GM04503 (cell line): ENCODE data around the gene SCYGR6.
"Not testable (repeated sequence)": the region's sequence is repeated elsewhere in the genome, so short reads cannot be mapped to it uniquely, and the experiment has no call there.

Experiments used
- DNase-seq: peaks from one replicate; pipeline ENCODE4 v3.0.0-alpha.2; 2012; ENCODE audit warnings: low read depth

Gene SCYGR6, protein sequence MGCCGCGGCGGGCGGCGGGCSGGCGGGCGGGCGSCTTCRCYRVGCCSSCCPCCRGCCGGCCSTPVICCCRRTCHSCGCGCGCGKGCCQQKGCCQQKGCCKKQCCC

DNA sequence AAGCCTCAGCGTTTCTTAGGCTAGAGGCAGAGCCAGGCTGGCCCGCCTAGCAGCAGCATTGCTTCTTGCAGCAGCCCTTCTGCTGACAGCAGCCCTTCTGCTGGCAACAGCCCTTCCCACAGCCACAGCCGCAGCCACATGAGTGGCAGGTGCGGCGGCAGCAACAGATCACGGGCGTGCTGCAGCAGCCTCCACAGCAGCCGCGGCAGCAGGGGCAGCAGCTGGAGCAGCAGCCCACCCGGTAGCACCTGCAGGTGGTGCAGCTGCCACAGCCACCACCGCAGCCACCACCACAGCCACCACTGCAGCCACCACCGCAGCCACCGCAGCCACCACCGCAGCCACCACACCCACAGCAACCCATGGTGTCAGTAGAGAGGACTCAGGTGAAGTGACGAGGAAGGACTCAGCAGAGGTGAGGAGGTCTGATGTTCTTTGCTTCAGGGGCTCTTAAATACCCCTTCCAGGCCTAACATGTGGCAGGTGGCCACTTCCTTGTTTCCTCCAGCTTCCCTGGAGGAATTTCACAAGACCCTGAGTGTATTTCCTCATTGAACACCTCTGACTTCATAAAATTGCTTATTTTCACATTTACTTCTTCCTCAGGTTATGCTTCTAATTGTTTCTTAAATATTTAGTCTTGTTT, at the start of gene SCYGR6:
TSS of gene SCYGR6 (minus strand) at position 364 of the 646 bp plus-strand sequence. CDS start at position 364, 0 bp downstream.
- DNase-seq: no peak

GRCh38 chr2:227774011-227774624, 49.6 kb upstream of the SCYGR6 start:
- no peak for DNase-seq

GRCh38 chr2:227772932-227773331, 48.4 kb upstream of the SCYGR6 start:
- DNase-seq: no peak

GRCh38 chr2:227772197-227772661, 47.7 kb upstream of the SCYGR6 start:
- DNase-seq: no peak

DNA sequence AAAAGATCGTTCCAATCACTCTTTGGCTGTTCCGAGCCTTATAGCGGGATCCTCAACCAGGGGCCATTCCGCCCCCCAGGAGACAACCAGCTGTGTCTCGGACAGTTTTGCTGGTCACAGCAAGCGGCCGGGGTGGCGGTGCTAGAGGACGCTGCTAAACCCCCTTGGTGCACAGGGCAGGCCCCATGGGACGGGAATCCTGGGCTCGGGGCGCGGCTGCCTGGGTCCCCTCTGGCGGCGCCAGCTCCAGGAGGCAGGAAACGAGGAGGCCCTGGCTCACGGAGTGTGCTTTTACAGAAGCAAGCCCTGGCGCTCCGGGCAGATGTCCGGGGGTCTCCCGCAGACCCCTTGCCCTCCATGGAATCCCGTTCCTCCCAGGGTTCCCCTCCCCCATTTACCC, 43.3 kb upstream of the SCYGR6 start:
- DNase-seq: no peak

DNA sequence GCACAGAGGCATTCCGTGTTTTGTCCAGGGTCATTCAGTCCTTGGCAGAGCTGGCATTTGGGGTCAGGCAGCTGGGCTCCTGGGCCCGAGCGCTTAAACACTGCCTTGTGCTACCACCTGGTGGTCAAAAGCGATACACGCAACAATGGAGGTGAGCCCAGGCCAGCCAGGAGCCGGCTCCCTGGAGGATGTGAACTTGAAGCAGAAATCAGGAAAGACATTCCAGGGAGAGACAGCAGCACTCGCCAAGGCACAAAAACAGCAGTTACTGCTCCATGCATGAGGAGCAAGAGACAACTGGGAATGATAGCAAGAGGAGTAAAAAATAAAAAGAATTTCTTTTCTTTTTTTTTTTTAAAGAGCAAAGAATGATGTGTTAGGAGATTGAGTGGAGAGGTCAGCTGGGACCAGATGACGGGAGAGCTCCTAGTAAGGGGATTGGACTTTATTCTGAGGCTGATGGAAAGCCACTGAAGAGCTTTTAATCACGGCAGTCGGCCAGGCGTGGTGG, 41.9 kb upstream of the SCYGR6 start:
- peak; percentile 11 for DNase-seq

DNA sequence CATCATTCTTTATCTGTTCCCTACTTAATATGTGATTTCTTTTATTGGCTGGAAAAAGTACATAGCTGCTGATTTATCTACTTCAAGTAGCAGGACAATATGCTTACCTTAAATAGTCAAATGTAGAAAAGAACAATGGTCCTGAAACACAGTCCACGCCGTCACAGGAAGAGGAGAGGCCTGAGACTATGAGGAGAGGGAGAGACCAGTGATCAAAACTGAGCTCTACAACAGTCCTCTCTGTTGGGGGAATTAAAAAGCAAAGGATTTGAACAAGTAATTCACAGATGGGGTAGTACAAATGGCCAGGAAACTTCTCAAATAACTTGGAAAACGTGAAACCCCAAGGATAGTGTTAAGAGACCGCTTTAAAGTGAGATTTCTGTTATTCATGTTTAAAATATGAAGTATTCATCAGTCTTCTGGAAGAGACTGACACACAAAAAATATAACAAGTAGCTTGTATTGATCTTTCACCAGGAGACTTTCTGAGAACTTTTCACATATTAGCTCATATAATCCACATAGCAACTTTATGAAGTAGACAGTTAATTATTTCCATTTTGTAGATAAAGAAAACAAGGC, 41.3 kb upstream of the SCYGR6 start:
- no peak for DNase-seq

GRCh38 chr2:227761740-227762476, 37.4 kb upstream of the SCYGR6 start:
- DNase-seq: peak; percentile 9

- DNase-seq: no peak
Measured at GRCh38 chr2:227759411-227760118, 35.0 kb upstream of the SCYGR6 start.

DNA sequence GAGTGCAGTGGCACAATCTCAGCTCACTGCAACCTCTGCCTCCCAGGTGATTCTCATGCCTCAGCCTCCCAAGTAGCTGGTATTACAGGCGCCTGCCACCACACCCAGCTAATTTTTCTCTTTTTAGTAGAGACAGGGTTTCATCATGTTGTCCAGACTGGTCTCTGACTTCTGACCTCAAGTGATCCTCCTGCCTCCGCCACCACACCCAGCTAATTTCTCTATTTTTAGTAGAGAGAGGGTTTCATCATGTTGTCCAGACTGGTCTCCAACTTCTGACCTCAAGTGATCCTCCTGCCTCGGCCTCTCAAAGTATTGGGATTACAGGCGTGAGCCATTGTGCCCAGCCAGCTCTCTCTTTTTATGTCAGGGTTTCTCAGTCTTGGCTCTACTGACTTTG, 31.7 kb upstream of the SCYGR6 start:
- DNase-seq: not testable (repeated sequence)

DNA sequence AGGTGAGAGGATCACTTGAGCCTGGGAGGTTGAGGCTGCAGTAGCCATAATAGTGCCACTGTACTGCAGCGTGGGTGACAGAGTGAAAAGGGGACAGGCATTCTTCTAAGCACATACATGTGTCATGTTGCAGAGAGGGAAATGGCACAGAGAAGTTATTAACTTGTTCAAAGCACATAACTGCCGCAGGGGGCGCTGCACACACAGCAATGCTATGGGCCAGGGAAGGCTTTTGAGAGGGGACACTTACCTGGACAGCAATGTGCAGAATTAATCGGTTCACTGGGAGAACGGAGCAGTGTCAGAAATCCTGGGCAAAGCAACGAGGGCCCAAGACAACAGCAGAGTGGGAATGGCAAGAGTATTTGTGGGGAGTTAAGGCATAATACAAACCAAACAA, 23.5 kb upstream of the SCYGR6 start:
- DNase-seq: no peak

DNA sequence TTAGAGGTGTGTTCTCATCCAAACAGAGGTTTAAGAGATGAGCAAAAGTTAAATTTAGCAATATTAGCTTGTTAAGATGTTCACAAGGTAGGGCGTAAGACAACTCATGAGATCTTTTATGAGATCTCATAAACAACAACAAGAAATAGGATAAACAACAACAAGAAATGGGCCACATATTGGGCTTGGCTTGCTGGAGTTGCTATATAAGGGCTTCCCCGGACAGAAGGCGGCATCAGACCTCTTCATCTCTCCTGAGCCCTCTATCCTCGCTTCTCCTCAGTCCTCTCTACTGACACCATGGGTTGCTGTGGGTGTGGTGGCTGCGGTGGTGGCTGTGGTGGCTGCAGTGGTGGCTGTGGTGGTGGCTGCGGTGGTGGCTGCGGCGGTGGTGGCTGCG, 21.0 kb upstream of the SCYGR6 start, which contains the start of gene SCYGR8:
TSS of gene SCYGR8 (plus strand) at position 301 of the 400 bp plus-strand sequence. CDS start at position 301, 0 bp downstream.
- DNase-seq: no peak

DNA sequence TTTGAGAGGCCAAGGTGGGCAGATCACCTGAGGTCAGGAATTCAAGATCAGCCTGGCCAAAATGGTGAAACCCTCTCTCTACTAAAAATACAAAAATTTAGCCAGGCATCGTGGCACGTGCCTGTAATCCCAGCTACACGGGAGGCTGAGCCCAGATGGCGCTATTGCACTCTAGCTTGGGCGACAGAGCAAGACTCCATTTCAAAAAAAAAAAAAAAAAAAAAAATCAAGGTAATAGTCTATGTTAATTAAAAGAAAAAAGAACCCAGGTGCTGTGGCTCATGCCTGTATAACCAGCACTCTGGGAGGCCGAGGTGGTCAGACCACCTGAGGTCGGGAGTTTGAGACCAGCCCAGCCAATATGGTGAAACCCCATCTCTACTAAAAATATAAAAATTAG, 16.1 kb upstream of the SCYGR6 start:
- not testable (repeated sequence) for DNase-seq

GRCh38 chr2:227739351-227739750, 14.8 kb upstream of the SCYGR6 start:
- no peak for DNase-seq

GRCh38 chr2:227728035-227728434, 3.5 kb upstream of the SCYGR6 start, which contains the start of gene SCYGR7:
SCYGR7 (plus strand) TSS chr2:227728335; CDS start chr2:227728335, 0 bp downstream.
- no peak for DNase-seq

GRCh38 chr2:227722821-227723220, 1.7 kb downstream of the SCYGR6 start:
- DNase-seq: not testable (repeated sequence)

- no peak for DNase-seq
Measured at GRCh38 chr2:227720680-227721079, 3.9 kb downstream of the SCYGR6 start.

DNA sequence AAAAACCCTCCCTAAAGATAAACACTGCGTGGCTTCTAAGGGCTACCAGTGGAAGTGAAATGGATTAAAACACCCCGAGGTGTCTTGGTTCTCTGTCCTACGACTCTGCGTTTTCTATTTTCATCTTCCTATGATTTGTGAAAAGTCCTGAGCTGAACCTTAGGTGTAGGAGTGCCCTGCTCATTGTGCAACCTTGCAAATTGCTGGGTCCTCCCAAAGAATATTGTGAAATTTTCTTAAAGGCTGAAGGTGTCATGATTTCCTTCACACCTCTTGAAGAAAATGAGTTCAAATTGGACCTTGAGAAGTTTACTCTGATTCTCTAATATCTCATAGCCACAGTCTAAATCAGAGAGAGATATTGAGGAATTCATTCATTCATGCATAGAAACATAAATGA, 4.9 kb downstream of the SCYGR6 start:
- DNase-seq: no peak

DNA sequence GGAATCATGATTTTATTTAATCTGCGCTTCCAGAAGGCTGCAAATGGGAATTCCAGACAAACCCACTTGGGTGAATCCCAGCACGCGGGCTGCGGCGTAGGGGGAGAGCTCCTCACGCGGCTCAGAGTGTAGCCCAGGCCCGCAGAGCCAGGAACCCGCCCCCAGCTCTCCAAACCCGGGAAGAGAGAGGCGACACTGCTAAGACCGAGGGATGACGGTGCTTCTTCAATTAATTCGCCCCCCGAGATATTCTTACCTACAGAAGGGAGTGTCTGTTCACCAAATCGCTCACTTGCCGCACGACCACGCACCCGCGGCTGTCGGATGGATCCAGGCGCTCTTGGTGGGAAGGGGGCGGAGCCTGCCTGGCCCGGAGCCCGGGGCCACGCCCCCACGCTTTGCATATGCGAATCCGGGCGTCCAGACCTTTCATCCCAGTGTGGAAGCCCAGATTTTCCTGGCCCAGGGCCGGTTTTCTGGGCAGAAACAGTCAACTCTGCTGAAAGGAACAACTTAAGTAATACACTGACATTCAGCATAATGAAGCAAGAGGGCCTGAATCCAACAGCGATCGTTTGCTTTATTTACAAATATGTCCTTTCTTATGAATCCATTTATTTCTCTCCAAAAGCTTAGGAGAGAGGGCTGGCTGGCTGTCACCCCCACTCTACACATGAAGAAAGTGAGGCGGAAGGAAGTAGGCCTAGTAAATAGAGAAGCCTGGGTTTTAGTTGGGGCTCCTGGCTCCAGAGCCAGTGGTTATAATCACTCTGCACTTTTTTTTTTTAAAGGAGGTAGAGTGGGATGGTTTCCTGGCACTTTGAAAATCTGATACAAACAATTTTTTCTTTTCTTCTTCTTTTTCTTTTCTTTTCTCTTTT, 6.6 kb downstream of the SCYGR6 start, which contains the start of gene SLC19A3:
TSS of gene SLC19A3 (minus strand) at position 342 of the 881 bp plus-strand sequence. CDS start 15,710 bp downstream, outside the sequence.
- peak; percentile 10 for DNase-seq

DNA sequence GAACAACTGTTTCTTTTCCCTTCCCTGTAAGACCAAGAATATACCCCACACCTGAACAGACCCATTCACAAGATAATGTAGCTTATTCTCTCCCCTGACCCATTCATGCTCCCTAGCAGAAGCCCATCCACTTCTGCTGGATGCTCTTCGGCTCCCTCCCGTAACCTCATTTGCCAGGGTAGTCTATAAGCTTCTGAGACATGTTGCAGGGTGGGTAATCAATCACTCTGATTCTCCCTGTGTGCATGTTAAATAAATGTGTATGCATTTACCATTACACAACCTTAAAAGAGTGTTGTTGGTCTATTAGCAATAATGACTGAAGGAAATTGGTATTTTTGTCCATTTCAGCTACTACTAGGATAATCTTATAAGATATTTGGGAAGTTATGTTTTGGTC, 8.1 kb downstream of the SCYGR6 start:
- DNase-seq: no peak
